ENCODE measurements around the gene UFC1. TPM values are rescaled to one million over a fixed set of nuclear protein-coding genes. Genes with fewer than 3 reads are reported as not detected.

The UFC1 gene
- total and polyA plus RNA-seq, 2 of the 13 experiments (the other 11 are each of a cell fraction or from before 2014, with no cell fraction given) = 72.8 to 85.2 TPM

DNA sequence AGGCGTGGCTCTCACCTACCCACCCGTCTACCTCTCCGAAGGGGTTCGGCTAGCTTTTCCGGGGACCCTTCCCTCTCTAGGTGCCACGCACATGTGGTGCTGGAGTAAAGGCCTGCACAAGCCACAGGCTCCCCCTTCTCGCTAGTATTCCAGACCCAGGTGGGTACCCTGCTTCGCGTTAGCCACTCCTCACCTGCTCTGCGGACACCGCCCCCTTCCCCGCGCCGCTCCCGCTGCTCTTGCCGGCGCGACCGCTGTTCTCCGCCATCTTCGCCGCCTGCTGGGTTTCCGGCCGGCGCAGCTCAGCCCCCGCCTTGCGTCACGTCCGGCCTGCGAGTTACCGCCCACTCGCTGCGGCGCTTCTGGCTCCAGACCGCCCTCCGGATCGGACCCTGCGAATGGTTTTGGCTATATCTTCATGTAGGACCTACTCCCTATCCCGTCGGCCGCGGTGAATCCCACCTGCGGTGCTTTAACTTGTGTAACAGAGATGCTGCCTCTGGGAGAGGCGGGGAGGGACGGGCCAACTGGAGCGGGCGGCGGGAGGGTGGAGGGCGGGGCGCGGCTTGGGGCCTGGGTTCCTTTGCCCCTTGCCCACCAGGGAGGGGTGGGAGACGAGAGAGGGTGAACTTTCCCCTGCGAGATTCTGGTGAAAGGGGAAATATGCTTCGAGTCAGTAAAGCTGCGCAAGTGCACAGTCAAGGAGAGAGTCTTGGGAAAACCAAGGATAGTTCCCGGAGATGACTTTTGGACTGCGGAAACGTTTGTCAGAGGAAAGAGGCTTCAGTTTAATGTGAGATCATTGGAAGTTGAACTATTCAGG is 35.8 kb upstream of the UFC1 start, which contains the start of the genes NIT1 and PFDN2 (continued):
- TF ChIP-seq, protein P1, sequence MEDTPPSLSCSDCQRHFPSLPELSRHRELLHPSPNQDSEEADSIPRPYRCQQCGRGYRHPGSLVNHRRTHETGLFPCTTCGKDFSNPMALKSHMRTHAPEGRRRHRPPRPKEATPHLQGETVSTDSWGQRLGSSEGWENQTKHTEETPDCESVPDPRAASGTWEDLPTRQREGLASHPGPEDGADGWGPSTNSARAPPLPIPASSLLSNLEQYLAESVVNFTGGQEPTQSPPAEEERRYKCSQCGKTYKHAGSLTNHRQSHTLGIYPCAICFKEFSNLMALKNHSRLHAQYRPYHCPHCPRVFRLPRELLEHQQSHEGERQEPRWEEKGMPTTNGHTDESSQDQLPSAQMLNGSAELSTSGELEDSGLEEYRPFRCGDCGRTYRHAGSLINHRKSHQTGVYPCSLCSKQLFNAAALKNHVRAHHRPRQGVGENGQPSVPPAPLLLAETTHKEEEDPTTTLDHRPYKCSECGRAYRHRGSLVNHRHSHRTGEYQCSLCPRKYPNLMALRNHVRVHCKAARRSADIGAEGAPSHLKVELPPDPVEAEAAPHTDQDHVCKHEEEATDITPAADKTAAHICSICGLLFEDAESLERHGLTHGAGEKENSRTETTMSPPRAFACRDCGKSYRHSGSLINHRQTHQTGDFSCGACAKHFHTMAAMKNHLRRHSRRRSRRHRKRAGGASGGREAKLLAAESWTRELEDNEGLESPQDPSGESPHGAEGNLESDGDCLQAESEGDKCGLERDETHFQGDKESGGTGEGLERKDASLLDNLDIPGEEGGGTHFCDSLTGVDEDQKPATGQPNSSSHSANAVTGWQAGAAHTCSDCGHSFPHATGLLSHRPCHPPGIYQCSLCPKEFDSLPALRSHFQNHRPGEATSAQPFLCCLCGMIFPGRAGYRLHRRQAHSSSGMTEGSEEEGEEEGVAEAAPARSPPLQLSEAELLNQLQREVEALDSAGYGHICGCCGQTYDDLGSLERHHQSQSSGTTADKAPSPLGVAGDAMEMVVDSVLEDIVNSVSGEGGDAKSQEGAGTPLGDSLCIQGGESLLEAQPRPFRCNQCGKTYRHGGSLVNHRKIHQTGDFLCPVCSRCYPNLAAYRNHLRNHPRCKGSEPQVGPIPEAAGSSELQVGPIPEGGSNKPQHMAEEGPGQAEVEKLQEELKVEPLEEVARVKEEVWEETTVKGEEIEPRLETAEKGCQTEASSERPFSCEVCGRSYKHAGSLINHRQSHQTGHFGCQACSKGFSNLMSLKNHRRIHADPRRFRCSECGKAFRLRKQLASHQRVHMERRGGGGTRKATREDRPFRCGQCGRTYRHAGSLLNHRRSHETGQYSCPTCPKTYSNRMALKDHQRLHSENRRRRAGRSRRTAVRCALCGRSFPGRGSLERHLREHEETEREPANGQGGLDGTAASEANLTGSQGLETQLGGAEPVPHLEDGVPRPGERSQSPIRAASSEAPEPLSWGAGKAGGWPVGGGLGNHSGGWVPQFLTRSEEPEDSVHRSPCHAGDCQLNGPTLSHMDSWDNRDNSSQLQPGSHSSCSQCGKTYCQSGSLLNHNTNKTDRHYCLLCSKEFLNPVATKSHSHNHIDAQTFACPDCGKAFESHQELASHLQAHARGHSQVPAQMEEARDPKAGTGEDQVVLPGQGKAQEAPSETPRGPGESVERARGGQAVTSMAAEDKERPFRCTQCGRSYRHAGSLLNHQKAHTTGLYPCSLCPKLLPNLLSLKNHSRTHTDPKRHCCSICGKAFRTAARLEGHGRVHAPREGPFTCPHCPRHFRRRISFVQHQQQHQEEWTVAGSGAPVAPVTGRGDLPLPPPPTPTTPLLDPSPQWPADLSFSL (CRISPR knock-in tag; IDR thresholded peaks at IDR 0.05) = no peak; the same call in 1 of the 2 replicates
- TF ChIP-seq ZNF558 (CRISPR knock-in tag; IDR thresholded peaks at IDR 0.05; ENCODE audit: borderline replicate concordance) (peak; percentile 92; the same call in 1 of the 2 replicates), ASH2L (IDR thresholded peaks at IDR 0.05; ENCODE audit: insufficient read length, low read depth, low read length) (peak; percentile 87), TAF1 (CRISPR knock-in tag; IDR thresholded peaks at IDR 0.05) (peak; percentile 99), PLRG1 (conservative IDR thresholded peaks at IDR 0.05) (no peak), RAD51 (IDR thresholded peaks at IDR 0.05; ENCODE audit: borderline replicate concordance) (no peak), ZSCAN21 (CRISPR knock-in tag; IDR thresholded peaks at IDR 0.05; ENCODE audit: borderline replicate concordance) (no peak), PCBP1 (IDR thresholded peaks at IDR 0.05; ENCODE audit: borderline replicate concordance, low read depth, low read length) (no peak), RFXANK (CRISPR knock-in tag; IDR thresholded peaks at IDR 0.05) (no peak), RARG (CRISPR knock-in tag; IDR thresholded peaks at IDR 0.05; ENCODE audit: low read depth) (no peak)
- TF ChIP-seq, protein P2, sequence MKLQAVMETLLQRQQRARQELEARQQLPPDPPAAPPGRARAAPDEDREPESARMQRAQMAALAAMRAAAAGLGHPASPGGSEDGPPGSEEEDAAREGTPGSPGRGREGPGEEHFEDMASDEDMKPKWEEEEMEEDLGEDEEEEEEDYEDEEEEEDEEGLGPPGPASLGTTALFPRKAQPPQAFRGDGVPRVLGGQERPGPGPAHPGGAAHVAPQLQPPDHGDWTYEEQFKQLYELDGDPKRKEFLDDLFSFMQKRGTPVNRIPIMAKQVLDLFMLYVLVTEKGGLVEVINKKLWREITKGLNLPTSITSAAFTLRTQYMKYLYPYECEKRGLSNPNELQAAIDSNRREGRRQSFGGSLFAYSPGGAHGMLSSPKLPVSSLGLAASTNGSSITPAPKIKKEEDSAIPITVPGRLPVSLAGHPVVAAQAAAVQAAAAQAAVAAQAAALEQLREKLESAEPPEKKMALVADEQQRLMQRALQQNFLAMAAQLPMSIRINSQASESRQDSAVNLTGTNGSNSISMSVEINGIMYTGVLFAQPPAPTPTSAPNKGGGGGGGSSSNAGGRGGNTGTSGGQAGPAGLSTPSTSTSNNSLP (IDR thresholded peaks at IDR 0.05; ENCODE audit: low read depth, low read length) = 0 out of 2 replicates have a peak, but pooled peaks have one; percentile 22
- TF ChIP-seq, protein P3, sequence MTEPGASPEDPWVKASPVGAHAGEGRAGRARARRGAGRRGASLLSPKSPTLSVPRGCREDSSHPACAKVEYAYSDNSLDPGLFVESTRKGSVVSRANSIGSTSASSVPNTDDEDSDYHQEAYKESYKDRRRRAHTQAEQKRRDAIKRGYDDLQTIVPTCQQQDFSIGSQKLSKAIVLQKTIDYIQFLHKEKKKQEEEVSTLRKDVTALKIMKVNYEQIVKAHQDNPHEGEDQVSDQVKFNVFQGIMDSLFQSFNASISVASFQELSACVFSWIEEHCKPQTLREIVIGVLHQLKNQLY (CRISPR knock-in tag; IDR thresholded peaks at IDR 0.05) = no peak
- TF ChIP-seq, protein P4, sequence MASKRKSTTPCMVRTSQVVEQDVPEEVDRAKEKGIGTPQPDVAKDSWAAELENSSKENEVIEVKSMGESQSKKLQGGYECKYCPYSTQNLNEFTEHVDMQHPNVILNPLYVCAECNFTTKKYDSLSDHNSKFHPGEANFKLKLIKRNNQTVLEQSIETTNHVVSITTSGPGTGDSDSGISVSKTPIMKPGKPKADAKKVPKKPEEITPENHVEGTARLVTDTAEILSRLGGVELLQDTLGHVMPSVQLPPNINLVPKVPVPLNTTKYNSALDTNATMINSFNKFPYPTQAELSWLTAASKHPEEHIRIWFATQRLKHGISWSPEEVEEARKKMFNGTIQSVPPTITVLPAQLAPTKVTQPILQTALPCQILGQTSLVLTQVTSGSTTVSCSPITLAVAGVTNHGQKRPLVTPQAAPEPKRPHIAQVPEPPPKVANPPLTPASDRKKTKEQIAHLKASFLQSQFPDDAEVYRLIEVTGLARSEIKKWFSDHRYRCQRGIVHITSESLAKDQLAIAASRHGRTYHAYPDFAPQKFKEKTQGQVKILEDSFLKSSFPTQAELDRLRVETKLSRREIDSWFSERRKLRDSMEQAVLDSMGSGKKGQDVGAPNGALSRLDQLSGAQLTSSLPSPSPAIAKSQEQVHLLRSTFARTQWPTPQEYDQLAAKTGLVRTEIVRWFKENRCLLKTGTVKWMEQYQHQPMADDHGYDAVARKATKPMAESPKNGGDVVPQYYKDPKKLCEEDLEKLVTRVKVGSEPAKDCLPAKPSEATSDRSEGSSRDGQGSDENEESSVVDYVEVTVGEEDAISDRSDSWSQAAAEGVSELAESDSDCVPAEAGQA (IDR thresholded peaks at IDR 0.05; ENCODE audit: low read depth) = peak; percentile 92
- TF ChIP-seq, protein P4 (CRISPR knock-in tag; IDR thresholded peaks at IDR 0.05; ENCODE audit: borderline replicate concordance) = no peak

All from HepG2 (cell line).